Embryonic facial prominence (tissue), 1 donor: ENCODE measurements around the gene MAL.

ENCODE experiments used
- DNase-seq: peaks from one replicate; pipeline ENCODE4 v3.0.0-alpha.2; 2016; ENCODE audit errors: extremely low spot score

MAL gene

DNA sequence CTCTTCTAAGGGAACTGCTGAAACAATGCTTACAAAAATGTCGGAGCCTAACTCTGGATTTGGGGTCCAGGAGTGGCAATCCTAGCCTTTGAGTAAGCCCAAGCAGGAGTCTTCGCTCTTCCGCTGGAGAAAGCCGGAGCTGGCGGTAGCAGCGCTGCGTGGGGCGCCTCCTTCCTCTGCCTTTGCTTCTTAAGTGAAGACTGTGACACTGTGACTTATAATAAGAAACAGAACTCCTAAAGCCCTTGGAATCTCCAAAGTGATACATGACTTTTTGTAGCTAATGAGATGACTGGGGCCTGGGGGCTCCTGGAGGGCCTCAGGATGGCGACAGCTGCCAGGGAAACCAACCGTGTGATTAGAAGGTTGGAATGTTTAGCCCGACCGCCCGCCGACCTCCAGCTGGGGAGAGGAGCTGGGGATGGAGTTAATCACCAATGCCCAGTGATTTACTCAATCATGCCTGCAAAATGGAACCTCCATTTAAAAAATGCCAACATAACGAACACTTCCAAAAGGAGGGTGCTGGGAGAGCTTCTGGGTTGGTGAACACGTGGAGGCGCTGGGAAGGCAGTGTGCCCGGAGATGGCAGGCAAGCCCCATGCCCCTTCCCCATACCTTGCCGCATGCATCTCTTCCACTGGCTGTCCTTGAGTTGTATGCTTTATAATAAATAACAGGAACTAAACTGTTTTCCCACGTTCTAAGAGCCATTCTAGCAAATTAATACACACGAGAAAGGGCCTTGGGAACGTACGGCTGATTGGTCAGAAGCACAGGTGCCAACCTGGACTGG lies 29.0 kb upstream of the MAL start:
- no peak for DNase-seq

DNA sequence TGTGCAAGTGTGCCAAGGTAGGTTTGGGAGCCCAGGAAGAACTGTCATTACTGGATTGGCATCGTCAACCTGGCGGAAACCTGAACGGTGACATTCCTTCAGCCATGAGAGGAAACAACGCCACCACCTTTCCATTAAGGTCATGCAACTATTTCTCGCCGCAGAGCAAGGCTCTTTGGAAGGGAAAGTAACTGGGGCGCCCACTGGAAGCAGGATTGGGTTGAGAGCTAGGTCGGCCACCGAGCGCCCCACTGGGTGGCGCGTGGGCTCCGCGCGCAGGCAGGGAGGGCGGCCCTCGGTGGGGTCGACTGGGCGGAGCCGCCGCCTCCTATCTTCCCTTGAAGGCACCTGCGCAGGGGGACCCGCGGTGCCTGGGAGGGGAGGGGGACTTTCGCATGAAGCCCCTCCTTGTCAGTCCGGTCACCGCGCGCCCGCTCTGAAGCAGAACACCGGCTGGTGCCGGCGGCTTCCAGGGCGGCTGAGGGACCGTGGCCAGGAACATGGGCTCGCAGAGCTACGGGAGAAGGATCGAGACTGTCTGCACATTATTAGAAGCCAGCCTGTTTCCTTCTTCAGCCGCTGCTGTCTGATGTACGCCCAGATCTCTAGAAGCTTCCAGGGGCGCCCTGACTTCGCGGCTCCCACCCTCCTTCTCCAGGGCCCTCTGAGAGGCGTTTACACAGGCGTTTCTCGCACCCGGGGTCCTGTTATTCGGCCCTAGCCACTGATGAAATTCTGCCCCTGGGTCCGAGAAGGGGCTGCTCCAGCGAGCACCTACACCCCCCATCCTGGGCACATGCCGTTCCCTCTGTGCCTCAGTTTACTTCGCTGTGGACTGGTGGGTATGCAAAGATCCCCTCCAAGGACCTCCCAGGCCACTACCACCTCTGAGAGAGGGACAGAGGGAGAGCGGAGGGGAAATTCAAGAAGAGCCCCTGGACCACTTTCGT lies 27.3 kb upstream of the MAL start:
- DNase-seq = no peak

DNA sequence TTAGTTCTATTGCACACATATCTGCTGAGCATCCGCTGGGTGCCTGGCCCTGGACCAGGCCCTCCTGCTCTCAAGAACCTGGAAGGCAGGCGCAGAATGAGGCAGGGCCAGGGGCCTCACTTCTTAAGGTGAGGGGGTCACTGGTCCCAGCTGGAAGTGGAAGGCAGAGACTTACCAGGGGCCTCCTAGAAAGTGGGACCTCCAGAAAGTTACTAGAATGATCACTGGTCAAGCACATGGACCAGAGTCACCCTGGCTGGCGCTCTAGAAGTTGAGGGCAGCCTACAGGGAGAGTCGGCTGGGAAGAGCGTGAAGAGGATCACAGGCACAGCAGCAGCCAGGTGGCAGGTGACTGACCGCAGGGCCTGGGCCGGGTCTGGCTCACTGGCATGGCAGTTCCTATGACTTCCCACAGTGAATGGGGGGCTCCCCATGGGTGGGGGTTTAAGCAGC lies 26.1 kb upstream of the MAL start:
- DNase-seq = no peak

DNA sequence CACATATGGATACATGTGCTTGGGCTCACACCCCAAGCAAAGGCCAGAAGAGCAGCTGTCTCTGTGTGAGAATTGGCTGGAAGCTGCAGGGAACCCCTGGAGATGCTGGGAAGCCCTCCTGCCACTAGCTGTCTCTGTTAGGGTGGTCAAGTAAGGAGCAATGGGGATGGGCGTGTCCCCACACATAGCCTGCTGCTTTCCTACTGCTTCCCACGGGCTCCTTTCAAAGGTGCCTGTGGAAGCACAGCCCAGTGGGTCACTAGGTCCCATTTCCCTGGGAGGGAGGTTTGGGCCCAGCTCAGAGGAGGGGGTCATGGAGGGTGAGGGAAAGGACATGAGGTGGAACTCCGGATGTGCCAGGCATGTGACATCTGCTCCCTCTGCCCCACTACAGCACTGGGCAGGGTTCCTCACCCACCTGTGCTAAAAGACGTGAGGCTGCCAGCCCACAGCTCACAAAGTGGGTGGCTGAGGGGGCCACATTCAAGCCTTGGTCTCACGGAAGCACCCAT lies 24.4 kb upstream of the MAL start:
- DNase-seq = no peak

DNA sequence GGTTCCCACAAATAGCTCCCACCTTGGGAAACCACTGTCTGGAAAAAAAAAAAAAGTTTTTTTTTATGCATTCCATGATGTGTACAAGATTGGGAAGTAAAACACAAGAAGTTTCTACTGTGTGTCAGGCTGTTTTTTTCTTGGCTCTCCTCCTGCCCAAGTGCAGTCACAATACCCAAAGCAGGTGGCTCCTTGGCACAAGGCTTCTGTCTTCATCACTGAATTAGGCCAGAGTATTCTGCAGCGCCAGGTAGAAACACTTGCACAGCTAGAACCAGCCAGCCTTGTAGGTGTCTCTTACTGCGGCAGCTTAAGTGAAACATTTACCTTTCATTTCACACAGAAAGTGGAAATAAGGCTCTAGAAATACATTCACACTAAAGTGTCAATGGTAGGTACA lies 23.8 kb upstream of the MAL start:
- DNase-seq = no peak

GRCh38 chr2:95002498-95002897 lies 23.0 kb upstream of the MAL start:
- DNase-seq = no peak

DNA sequence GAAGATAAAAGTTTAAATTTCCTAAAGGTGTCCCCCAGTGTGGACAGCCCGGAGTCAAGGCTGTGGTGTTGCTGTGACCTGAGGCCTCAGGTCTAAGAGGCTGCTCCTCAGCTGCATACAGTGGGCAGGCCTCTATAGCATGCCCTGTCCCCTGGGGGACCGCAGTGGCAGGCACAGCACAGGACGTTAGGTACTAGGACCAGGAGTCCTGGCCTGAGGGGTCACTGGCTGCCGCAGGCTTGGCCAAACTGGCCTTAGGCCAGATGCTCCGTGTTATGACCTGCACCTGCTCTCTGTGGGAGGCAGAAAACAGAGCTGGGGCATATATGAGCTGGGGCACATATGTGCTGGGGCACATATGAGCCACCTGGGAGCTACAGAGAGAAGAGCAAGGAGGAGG lies 21.2 kb upstream of the MAL start:
- DNase-seq = no peak

- DNase-seq = no peak
Measured at GRCh38 chr2:95004711-95005110, 20.8 kb upstream of the MAL start.

DNA sequence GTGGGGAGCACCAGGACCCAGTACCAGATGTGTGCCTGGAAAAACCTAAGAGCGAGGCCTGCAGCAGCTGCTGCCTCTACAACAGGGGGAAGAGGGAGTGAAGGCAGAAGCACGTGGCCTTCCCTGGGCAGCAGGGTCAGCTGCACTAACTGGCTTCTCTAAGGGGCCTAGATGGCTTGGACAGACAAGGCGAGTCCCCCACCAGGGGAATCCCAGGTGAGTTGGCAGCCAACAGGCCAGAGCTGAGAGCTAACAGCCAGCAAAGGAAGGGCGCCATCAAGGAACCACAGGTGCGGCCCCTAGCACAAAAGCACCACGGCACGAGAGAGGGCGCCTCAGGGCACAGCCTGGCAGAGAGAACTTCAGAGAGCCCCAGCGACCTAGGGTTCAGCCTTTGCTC lies 19.8 kb upstream of the MAL start:
- no peak for DNase-seq

GRCh38 chr2:95006588-95006987 lies 18.9 kb upstream of the MAL start:
- no peak for DNase-seq

- no peak for DNase-seq
Measured at GRCh38 chr2:95007031-95007609, 18.4 kb upstream of the MAL start.

- DNase-seq = no peak
Measured at GRCh38 chr2:95007822-95008221, 17.7 kb upstream of the MAL start.

- no peak for DNase-seq
Measured at GRCh38 chr2:95008306-95008705, 17.2 kb upstream of the MAL start.

DNA sequence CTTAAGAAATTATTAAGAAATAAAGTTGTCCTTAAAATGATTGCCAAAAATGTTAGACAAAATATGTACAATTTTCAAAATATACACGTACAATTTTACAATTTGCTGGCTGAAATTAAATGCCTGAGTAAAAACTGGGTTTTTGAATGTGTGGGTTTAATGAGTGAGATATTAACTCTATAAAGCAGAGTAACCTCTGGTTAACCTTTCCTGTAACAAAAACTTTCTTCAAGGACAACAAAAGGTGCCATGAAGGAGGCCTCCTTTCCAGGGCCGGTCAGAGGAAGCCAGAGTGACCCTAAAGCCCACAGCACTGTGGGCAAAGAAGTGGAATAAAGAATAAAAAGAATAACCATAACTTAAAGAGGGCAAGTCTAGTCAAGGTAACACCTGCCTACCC lies 16.5 kb upstream of the MAL start:
- no peak for DNase-seq

- no peak for DNase-seq
Measured at GRCh38 chr2:95009412-95009811, 16.1 kb upstream of the MAL start.

DNA sequence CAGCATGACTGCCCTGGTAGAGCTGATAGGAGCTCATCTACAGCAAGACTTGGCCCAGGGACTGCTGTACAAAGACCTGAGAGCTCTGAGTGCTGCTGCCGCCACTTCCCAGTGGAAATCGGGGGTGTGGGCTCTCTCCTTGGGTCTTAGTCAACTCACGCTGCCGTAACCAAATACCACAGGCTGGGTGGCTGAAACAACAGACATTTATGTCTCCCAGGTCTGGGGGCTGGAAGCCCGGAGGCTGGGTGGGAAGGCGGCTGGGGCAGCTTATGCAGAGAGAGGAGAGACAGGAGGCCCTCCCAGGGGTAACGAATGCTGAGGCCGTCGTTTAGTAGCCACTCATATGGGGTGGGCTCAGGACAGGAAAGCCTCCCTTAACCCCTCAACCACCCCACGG lies 15.4 kb upstream of the MAL start:
- no peak for DNase-seq

GRCh38 chr2:95010718-95011117 lies 14.8 kb upstream of the MAL start:
- DNase-seq = no peak

- no peak for DNase-seq
Measured at GRCh38 chr2:95012881-95013550, 12.5 kb upstream of the MAL start.

GRCh38 chr2:95013726-95014125 lies 11.8 kb upstream of the MAL start:
- DNase-seq = no peak

DNA sequence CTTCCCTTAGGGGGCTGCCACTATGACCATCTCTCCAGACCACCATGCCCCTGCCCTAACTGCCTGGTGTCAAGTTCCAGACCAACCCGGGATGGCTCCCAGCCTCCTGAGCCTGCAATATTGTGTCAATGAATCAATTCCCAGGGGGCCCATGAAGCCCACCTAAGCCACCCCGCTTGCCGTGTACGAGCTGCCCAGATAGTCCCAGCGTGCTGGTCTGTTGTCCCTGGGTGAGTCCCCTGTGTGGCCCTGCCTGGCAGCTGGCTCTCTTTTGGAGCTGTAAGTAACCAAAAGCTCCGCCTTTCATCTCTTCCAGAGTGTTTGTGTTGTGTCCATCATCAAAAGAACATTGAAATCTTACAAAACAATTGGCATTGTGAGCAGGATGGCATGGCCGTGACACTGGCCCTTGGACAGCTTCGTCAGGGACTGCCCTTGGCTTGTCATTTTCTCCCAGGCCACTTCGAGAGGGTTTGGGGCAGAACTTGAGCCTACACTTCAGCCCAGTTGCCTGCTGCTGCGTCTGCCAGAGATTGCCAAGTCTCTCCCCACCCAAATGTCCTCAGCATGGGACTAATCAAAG lies 11.3 kb upstream of the MAL start:
- DNase-seq = no peak

DNA sequence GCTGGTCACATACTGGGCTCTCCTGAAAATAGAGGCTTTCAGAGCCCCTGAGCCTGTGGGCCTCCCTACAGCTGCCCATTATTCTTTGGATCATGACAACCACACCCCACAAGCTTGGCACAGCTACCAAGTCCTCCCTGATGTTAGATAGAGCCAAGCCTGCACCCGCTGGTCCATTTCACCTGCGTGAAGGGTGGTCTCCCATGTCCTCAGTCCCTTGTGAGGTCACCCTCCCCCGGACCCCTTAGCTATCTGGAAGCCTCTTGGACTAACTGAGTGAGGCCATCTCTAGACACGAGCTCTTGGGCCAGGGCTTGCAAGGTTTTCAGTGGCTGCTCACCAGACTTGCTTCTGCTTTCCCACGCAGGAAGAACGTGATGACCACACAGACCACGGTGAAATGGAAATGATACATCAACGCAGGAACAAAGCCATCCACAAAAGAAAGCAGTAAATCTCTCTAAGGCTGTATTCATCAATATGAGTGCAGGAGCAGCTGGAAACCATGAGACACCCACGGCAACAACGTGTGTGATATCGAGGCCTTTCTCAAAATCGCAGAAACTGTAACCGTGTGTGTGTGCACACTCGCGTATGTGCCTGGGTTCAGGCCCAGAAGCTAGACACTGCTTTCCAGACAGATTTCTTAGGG lies 10.1 kb upstream of the MAL start:
- no peak for DNase-seq
